HL-60/S4 treated with retinoic acid at 250 ng/mL for 4 days and 3 days (cell line): ENCODE data around the gene LRBA.
"Not testable (repeated sequence)": the region's sequence is repeated elsewhere in the genome, so short reads cannot be mapped to it uniquely, and the experiment has no call there.

Source experiments
- in situ Hi-C: fragments of 300-500 bp; cut with MboI; formaldehyde crosslinking; loops from 2 replicates; pipeline ENCODE4 v1.7.0; 2022; ENCODE audit warnings: low sequenced_read_pairs

LRBA gene

DNA sequence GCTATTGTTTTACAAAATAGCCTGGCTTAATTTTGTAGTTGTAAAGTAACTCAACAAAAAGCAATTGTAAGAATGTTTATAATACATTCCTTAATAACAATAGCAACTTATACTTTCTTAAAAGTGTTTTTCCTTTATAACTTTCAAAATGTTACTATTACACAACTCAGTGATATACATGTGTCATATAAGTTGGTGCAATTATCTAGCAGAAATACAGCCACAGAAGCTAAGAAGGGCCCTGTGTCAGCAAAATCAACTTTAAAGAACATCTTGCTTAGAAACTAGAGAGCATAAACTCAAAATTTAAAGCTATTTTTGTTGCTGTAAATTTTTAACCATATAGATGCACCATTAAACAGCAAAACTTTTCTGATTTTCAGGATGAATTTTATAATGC, 474.5 kb downstream of the LRBA start:
- in situ Hi-C loops, result no loop called here

DNA sequence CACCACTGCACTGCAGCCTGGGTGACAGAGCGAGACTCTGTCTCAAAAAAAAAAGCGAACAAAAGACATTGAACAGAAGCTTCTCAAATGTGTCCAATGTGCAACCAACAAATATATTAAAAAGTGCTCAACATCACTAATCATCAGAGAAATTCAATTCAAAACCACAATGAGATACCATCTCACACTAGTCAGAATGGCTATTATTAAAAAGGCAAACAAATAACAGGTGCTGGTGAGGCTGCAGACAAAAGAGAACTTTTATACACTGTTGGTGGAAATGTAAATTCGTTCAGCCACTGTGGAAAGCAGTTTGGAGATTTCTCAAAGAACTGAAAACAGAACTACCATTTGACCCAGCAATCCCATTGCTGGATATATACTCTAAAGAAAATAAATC, 477.2 kb downstream of the LRBA start:
- in situ Hi-C loops, result not testable (repeated sequence)

DNA sequence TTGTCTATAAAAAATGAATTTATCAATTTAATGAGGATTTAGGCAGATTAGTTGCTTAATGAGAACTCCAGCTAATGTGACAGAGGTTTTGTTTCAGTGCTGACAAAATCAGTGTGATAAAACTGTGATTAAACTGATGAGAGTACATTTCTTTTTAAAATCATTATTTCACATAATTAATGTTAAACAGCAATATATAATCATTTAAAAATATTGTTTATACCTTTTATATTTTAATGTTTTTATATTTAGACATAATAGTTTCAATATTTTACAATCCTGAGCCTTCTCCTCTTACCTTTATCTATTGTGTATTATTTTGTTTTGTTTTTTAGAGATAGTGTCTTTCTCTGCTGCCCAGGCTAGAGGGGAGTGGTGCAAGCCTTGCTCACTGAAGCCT, 480.3 kb downstream of the LRBA start:
- in situ Hi-C loops, result no loop called here

DNA sequence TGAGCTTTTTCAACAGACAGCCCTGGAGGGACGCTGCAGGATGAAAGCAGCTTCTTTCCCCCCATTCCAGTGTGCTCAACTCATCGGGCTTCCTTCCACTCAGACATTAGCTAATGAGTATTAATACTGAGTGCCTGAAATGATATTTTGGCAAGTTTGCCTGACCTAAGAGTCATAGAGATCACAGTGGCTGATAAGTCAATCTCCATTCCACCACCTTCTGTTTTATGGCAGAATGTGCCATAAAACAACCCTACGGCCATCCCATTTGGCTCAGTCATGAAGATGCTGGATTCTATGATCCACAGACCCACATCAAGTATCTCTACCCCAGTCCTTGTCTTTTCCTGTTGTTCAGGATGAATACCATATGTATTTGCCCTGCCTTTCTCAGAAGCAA, 481.4 kb downstream of the LRBA start:
- in situ Hi-C loops, result no loop called here

GRCh38 chr4:150525321-150525868, 489.7 kb downstream of the LRBA start:
- in situ Hi-C loops, result no loop called here

GRCh38 chr4:150518559-150518958, 496.5 kb downstream of the LRBA start:
- in situ Hi-C loops, result no loop called here

GRCh38 chr4:150515135-150515534, 499.9 kb downstream of the LRBA start:
- in situ Hi-C loops, result no loop called here

GRCh38 chr4:150514709-150515108, 500.4 kb downstream of the LRBA start:
- in situ Hi-C loops, result no loop called here

GRCh38 chr4:150510176-150510865, 504.8 kb downstream of the LRBA start:
- in situ Hi-C loops, result no loop called here

DNA sequence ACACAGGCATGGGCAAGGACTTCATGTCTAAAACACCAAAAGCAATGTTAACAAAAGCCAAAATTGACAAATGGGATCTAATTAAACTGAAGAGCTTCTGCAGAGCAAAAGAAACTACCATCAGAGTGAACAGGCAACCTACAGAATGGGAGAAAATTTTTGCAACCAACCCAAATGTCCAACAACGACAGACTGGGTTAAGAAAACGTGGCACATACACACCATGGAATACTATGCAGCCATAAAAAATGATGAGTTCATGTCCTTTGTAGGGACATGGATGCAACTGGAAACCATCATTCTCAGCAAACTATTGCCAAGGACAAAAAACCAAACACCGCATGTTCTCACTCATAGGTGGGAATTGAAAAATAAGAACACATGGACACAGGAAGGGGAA, 507.4 kb downstream of the LRBA start:
- in situ Hi-C loops, result not testable (repeated sequence)

DNA sequence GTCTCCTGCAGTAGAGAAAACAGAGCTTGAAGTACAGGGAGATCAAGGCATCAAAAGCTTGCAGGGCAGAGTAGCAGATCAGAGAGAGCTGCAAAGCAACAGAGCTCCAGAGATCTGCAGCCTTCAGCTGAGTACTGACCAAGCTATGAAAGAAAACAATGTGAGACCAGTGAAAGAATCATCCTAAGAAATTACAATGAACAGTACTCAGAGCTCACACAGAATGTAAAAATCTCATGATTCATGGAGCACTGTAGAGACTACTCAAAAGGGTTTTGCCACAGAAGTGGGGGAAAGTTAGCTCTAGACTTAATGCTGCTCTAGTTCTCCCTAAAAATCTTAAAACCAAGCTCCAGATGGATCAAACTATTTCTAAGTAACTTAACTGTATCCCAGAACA, 513.1 kb downstream of the LRBA start:
- in situ Hi-C loops, result no loop called here

- in situ Hi-C loops, result no loop called here
Observed at GRCh38 chr4:150501009-150501727, 513.9 kb downstream of the LRBA start.

DNA sequence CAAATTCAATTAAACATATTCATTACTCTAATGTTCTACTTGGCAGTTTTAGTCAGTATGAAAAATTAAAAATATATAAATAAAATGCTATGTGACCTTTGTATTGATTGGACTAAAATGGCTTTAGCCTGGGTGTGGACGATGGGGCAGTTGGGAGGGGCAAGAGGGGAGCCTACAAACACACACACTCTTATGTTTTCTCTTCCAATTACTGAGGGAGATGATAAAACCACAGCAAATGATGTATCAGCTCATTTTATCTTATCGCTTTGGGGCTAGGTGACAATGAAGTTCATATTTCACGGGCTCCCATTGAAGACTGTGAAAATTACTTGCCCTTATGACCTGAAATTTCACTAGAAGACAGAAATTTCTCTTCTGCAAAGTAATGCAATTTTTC, 517.5 kb downstream of the LRBA start:
- in situ Hi-C loops, result no loop called here

DNA sequence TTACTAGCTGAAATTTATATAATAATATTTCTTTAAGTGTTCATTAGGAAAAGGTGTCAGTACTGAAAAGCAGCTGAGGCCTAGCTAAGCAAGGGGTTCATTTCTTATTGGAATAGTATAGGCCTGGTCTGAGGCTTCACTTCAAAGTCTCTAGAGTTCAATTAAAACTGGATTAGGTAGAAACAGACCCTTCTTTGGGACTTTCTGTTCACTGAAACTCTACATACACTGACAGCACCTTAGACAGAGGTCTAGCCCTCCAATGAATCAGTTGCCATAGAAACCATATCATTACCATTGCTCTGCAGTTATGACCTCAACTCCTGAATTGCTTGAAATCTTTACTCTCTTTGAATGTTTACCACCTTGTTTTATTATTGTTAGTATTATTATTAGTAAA, 519.5 kb downstream of the LRBA start:
- in situ Hi-C loops, result no loop called here

GRCh38 chr4:150493851-150494250, 521.2 kb downstream of the LRBA start:
- in situ Hi-C loops, result no loop called here

DNA sequence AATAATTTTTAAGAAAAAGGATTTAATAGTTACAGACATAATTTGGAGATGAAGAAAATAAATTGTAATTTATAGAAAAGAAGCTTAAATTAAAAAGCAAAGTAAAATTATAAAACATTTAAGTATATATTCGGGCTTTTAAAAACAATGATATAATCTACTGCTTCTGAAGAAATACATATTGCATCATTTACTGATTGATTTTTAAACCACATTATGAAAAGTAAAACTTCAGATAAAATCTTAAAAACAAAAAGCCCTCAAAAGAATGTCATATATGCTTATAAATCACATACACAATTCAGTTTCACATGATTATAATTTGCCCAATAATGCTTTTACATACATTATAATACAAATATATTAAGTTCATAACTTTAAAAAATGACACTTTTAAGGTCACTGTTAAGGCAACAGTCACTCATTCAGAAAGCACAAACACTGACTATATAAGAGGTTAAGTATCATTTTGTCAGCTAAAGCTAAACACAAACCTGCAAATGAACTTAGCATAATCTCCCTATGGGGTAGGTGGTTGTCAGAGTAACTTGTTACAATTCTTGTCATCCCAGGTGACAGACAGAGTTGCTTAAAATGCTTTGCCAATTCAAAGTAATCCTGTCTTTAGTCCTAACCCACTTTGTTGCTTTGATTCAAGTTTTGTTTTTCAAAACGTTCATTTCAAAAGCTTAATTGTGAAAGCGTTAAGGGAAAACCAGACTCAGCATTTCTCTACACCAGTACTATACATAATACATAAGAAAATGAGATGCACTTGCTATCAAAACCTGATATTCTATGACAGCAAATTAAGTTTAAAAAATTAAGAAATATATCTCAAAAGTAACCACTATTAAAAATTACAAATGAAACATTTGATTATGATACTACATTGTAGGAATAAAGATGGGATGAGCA, 523.7 kb downstream of the LRBA start:
- in situ Hi-C loops, result no loop called here

- in situ Hi-C loops, result no loop called here
Observed at GRCh38 chr4:150482581-150482980, 532.5 kb downstream of the LRBA start.

- in situ Hi-C loops, result no loop called here
Observed at GRCh38 chr4:150479657-150480056, 535.4 kb downstream of the LRBA start.

- in situ Hi-C loops, result no loop called here
Observed at GRCh38 chr4:150477869-150478268, 537.2 kb downstream of the LRBA start.

- in situ Hi-C loops, result no loop called here
Observed at GRCh38 chr4:150476776-150477175, 538.3 kb downstream of the LRBA start.

DNA sequence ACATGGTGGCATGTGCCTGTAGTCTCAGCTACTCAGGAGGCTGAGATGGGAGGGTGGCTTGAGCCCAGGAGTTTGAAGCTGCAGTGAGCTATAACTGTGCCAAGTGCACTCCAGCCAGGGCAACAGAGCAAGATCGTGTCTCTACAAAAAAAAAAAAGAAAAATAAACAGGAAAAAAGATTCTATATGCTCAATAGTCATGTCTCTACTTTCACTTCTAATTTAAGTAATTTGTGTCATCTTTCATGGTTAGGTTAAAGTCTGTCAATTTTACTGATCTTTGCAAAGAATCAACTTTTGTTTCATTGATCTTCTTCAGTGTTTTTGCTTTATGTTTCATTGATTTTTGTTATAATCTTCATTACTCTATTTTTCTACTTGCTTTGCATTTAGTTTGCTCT, 539.3 kb downstream of the LRBA start:
- in situ Hi-C loops, result no loop called here
